Omental fat pad (tissue), 4 donors: Measurements from ENCODE around the gene LYPD1. TPM values are rescaled to one million over a fixed set of nuclear protein-coding genes. Genes with fewer than 3 reads are reported as not detected.

Experiments
- ATAC-seq: fragments of 150-250 bp; one replicate; pipeline ENCODE4 v1.9.1; 2016; ENCODE audit warnings: mild to moderate bottlenecking, moderate library complexity; ENCODE audit not compliant: low FRiP score
- DNase-seq: peaks from one replicate; pipeline ENCODE4 v3.0.0-alpha.2; 2019; ENCODE audit warnings: low spot score
- total RNA-seq, 4 donors: library from RNA; depleted of rRNA; stranded (reverse); fragments of >200 nt; gene quantifications; one replicate each; pipeline ENCODE4 v1.1.0, GENCODE V29; 2016
- TF ChIP-seq, protein P1 (sequence below), 3 donors: fragments of 450-650 bp; IDR thresholded peaks; one replicate each; pipeline ENCODE4 v1.5.1; 2016 to 2017; ENCODE audit warnings: antibody characterized with exemption in 3 of 3, mild to moderate bottlenecking in 3 of 3, moderate library complexity in 2 of 3

The LYPD1 gene
- total RNA-seq, 4 donors from 2014 or later: 0.48 TPM; not detected in 3

DNA sequence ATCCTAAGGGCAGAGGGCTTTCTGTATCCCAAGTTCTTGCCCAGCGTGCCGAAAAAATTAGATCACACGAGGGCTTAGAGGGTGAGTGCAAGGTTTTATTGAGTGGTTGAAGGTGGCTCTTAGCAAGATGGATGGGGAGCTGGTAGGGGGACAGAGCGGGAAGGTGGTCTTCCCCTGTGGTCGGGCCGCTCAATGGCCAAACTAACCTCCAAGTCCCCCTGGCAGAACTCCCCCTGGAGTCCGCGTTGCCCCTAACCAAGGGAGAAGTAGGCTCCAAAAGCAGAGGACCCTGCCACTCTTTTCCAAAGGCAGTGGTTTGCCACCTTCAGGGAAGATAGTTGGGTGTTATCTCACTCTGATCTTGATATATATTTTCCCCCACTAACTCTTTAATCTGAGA is 63.4 kb downstream of the LYPD1 start:
- TF ChIP-seq, protein P1, sequence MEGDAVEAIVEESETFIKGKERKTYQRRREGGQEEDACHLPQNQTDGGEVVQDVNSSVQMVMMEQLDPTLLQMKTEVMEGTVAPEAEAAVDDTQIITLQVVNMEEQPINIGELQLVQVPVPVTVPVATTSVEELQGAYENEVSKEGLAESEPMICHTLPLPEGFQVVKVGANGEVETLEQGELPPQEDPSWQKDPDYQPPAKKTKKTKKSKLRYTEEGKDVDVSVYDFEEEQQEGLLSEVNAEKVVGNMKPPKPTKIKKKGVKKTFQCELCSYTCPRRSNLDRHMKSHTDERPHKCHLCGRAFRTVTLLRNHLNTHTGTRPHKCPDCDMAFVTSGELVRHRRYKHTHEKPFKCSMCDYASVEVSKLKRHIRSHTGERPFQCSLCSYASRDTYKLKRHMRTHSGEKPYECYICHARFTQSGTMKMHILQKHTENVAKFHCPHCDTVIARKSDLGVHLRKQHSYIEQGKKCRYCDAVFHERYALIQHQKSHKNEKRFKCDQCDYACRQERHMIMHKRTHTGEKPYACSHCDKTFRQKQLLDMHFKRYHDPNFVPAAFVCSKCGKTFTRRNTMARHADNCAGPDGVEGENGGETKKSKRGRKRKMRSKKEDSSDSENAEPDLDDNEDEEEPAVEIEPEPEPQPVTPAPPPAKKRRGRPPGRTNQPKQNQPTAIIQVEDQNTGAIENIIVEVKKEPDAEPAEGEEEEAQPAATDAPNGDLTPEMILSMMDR (IDR thresholded peaks at IDR 0.05): no peak
- ATAC-seq: no peak
- DNase-seq: no peak

DNA sequence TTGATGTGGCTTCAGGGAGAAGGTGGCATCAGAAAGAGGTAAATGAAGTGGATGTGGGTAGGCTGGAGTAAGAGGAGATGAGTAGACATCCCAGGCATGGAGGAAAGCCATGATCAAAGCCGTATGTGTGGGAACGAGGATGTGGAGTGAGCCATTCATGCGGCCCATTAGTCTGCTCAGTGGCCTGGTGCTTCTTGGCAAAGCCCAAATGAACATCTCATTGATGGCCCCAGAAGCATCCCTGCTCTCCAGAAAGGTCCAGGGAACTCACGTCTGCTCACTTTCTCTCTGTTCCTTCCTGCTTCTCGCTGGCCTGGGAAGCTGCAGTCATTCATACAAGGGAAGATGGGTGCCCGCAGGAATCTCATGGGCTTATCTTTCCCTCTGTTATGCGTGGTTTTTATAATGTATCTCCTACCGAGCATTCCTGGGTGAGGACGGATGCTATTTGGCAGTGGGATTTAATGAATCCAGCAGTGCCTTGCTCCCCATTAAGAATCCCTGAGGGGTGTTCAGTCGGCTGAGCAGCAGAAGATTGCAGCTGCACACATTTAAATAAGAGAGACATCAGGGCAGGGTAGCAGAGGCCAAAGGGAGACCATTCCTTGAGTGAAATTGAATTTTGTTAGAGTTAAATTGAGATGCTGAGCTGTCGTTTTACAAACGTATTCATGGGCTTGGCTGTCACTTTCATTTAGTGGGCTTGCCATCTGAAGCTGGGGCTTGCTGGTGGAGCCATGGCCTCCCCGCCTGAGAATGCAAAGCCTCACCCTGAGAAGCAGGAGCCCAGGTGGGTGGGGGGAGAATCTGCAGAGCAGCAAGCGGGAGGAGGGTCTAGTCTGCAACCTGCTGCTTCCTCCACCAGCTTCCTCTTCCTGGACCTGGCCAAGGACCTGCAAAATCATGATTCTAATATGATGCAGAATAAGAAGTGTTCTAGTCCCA is 64.5 kb downstream of the LYPD1 start:
- TF ChIP-seq, protein P1 (IDR thresholded peaks at IDR 0.05): no peak
- ATAC-seq: no peak
- DNase-seq: no peak

- ATAC-seq (no peak), DNase-seq (no peak)
Observed at GRCh38 chr2:132604561-132604960, 65.4 kb downstream of the LYPD1 start.

DNA sequence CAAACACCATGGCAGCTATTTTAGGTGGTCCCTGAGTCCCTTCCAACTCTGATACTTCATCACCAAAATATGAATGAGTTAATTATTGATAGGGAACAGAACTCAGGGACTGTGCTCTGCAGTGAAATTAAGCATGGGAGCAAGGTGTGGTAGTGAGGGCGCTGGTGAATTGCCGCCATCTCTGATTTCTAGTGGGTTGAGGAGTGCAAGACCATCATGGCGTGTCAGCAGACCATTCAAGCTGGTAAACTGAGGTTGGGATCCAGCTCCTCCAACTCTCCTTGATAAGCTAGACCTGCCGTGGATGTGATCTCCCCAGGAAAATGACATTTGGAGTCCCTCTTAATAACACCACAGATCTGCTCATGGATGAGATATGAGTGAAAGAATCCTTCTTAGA is 70.4 kb downstream of the LYPD1 start:
- ATAC-seq (no peak), DNase-seq (no peak)
- TF ChIP-seq, protein P1 (IDR thresholded peaks at IDR 0.05): no peak

More at GRCh38 chr2:132604561-132604960, 65.4 kb downstream of the LYPD1 start:
- TF ChIP-seq, protein P1 (IDR thresholded peaks at IDR 0.05): no peak

- ATAC-seq: no peak
Observed at GRCh38 chr2:132598536-132598935, 71.5 kb downstream of the LYPD1 start.

DNA sequence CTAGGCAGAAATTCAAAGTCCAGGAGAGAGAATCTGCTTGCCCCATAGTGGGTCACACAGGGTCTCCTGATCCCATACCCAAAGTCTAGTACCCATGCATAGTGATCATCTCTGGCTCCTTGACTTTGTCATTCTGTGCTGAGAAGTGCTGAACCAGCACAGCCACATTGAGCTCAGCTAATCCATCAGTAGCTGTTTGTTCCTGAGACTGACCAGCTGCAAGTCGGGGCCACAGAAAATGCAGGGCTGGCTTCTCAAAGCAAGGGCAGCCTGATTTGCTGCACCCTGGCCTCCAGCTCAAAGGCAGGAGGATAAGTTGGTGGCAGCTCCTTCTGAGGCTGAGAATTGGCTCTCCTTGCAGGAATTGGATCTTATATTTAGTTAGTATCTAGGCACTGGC is 72.2 kb downstream of the LYPD1 start:
- no peak for ATAC-seq
- TF ChIP-seq, protein P1 (IDR thresholded peaks at IDR 0.05): no peak
- no peak for DNase-seq

More at GRCh38 chr2:132598536-132598935, 71.5 kb downstream of the LYPD1 start:
- TF ChIP-seq, protein P1 (IDR thresholded peaks at IDR 0.05): no peak
- DNase-seq: no peak

DNA sequence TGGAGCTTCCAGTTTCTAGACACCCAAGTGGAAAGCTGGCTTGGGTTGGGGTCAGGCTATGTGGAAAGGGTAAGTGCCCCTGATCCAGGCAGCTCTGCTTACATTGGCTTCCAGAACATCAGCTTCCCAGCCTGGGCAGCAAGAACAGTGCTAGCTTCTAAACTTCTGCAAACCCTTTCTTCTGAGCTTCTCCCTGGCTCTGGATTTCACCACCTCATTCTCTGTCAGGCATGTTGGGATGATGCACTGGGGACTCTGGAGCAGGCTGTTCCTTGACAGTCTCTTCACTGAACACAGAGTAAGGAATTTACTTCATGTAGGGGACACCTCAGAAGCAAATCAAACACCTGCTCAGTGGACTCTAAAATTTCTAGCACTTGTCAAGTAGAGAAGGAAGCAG is 72.8 kb downstream of the LYPD1 start:
- ATAC-seq: no peak

More for the DNA sequence above, 72.8 kb downstream of the LYPD1 start:
- TF ChIP-seq, protein P1 (IDR thresholded peaks at IDR 0.05): no peak
- no peak for DNase-seq
